Stimulated activated CD4-positive, alpha-beta T cell treated with anti-CD3 and anti-CD28 coated beads, Interleukin-12 subunit alpha, Interleukin-12 subunit beta, amount 100 ng/mL, for 24 hours (primary cell): Measurements from ENCODE around the gene PAXX.

Experiments
- DNase-seq, 2 experiments: peaks; one replicate each; pipeline ENCODE4 v3.0.0-alpha.2; 2020; ENCODE audit warnings: low read depth in 2 of 2

Gene PAXX

DNA sequence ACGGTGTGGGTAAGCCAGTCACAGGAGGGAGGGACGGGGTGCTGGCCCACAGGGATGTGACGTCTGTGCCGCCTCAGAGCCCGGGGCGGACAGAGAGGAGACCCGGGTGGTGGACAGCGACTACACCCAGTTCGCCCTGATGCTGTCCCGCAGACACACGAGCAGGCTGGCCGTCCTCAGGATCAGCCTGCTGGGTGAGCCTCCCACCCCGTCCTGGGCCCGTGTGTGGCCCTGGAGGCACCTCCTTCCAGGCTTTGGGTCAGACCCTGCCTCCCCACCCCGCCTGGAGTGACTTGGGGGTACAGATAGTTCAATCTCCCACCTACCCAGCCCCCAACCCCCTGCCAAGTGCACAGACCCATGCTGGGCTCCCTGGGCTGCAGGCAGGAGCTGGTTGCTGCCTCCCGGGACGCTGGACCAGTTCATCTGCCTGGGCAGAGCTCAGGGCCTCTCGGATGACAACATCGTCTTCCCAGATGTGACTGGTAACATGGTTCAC is 38.4 kb upstream of the PAXX start:
- no peak for DNase-seq

DNA sequence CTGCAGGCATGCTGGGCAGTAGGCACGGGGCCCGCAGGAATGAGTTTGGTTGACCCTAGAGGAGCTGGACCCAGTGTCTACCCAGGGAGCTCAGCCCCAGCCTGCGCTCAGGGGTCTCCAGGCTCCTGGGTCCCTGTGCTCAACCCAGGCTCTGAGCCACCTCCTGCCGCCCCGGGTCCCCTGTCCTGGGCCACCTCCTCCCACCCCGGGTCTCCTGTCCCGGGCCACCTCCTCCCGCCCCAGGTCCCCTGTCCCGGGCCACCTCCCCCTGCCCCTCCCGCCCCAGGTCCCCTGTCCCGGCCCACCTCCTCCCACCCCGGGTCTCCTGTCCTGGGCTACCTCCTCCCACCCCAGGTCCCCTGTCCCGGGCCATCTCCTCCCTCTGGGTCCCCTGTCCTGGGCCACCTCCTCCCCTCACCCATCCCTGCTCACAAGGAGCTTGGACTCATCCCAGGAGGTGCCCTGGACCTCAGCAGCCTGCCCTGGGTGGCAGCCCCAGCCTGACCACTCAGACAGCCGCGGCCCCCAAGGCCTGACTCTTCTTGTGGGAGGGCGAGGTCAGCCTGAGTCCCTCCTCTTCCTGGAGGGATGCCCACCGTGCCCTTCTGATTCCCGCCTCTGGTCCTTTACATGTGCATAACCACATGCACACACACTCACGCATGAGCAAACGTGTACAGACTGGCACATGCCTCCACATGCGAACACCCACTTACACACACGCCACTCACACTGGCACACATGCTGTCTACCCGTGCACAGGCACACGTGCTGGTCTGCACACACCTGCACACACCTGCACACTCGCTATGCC is 37.7 kb upstream of the PAXX start:
- no peak for DNase-seq

- no peak for DNase-seq
These were observed 36.9 kb upstream of the PAXX start for GRCh38 chr9:136955202-136955942.

- DNase-seq, result no peak
These were observed 36.3 kb upstream of the PAXX start for GRCh38 chr9:136955943-136956335.

GRCh38 chr9:136956604-136957003 is 35.6 kb upstream of the PAXX start:
- no peak for DNase-seq

GRCh38 chr9:136957461-136957860 is 34.8 kb upstream of the PAXX start:
- no peak for DNase-seq

- no peak for DNase-seq
These were observed 34.3 kb upstream of the PAXX start for GRCh38 chr9:136957901-136958300.

- DNase-seq, result no peak
These were observed 33.7 kb upstream of the PAXX start for GRCh38 chr9:136958473-136958872.

DNA sequence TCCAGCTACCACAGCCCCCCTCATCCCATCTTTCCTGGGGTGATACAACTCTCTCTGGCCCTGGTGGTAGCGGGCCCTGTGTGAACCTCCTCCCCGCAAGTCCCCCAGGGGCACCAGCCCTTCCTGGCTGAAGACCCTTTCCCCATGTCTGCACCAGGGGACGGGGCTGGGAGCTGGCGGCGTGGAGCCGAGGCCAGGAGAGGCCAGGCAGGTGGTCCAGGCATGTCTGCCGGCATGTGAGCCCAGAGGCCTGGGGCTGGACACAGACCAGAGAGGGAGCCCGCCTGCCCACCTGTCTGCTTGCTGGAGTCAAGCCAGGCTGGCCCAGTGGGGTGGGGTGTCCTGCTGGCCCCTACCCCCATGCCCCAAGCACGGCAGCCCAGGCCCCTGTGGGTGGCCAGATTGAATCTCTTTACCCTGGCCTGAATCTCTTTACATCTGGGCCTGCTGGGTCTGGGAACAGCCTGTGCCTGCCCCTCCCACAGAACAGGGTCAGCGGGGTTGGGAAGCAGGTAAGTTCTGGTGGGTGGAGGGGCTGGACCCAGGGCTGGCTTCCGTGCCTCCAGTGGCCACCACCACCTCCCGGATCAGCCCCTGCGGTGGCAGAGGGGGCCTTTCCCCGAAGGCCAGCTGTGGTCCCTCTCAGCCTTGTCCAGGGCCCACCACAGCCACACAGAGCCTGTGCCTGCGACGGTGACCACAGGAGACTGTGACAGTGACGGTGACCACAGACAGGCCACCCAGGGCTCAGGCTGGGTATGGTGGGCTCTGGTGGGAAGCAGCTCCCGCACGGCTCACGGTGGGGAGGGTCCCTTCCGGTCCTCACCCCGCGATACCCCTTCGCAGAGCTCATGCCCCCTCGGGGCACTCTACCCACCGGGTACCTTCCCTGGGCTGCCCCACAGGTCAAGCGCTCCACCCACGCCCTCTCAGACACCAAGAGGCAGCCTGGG is 33.0 kb upstream of the PAXX start:
- DNase-seq, result no peak

DNA sequence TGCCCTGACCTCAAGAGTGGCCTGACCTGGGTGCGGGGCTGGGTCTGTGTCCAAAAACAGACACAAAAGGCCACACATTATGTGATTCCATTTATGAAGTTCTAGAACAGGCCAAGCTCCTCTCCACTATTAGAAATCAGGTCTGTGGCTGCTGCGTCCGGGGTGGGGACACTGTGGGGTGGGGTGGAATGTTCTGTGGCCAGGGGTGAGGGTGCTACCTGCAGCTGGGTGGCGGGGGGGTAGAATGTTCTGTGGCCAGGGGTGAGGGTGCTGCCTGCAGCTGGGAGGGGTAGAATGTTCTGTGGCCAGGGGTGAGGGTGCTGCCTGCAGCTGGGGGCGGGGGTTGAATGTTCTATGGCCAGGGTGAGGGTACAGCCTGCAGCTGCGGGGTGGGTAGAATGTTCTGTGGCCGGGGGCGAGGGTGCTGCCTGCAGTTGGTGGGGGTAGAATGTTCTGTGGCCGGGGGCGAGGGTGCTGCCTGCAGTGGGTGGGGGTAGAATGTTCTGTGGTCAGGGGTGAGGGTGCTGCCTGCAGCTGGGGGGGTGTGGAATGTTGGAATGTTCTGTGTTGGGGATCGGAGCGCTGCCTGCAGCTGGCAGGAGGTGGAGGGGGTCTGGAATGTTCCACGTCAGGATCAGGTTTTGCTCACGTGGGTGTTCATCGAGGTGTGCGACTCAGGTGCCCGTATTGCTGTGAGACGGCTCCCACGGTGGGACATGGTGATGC is 31.8 kb upstream of the PAXX start:
- no peak for DNase-seq

GRCh38 chr9:136960938-136961275 is 31.3 kb upstream of the PAXX start:
- DNase-seq, result no peak

DNA sequence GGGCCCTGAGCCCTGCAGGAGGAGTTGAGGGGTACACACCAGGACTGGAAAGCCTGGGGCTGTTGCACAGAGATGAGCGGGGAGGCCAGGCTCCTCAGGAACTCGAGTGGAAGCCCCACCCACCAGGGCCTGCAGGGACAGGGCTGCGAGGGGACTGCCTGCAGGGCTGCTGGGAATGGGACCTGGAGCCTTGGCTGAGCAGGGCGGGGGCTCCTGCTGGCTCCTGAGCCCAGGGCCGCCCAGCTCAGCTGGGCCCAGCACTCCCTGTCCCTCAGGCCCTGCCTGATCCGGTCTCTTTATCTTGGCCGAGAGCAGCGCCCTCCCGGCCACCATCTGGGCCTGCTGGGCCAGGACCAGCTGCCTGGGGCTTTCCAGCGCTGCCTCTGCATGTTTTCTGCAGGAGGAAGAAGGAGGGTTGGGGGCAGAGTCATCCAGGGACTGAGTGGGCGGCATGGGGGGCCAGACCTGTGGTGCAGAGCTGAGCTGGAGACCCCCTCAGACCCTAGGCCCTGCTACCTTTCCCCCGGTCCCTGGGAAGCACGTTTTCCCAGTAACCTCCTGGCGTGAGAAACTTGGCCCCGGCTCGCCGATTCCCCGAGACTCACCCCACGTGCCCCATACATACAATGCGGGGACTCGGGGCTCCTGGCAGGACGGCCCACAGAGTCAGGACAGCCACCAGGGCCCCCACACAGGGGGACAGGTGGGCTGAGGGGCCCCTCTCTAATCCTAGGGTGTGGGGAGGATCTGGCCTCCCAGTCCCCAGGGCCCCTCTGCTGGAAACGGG is 30.8 kb upstream of the PAXX start:
- DNase-seq, result no peak

DNA sequence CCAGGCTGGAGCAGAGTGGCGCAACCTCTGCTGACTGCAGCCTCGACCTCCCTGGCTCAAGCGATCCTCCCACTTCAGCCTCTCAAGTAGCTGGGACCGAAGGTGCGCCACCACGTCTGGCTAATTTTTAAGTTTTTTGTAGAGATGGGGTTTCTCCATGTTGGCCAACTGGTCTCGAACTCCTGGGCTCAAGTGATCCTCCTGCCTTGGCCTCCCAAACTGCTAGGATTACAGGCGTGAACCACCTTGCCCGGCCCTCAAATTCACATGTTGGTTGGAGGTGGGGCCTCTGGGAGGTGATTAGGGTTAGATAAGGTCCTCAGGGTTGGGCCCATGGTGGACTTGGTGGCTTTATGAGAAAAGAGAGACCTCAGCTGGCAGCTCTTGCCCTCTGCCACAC is 30.1 kb upstream of the PAXX start:
- no peak for DNase-seq

GRCh38 chr9:136962701-136963248 is 29.4 kb upstream of the PAXX start:
- no peak for DNase-seq

GRCh38 chr9:136963341-136963740 is 28.9 kb upstream of the PAXX start:
- no peak for DNase-seq

DNA sequence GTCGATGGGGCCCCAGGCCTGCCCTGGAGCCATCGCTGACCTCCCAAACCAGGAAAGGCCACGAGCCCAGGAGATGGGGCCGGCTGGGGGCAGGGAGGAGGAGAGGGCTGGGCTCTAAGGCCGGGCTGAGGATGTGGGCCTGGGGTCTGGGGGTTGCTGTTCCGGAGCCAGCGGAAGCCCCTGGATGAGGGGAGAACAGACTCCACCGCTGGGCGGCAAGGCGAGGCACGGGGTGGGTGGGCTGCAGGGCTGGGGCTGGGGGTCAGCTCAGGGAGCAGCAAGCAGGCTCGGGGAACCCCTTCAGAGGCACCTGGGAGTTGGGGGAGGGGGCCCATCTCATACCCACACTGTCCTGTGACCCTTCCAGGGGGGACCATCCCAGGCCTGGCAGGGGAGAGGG is 28.5 kb upstream of the PAXX start:
- no peak for DNase-seq

DNA sequence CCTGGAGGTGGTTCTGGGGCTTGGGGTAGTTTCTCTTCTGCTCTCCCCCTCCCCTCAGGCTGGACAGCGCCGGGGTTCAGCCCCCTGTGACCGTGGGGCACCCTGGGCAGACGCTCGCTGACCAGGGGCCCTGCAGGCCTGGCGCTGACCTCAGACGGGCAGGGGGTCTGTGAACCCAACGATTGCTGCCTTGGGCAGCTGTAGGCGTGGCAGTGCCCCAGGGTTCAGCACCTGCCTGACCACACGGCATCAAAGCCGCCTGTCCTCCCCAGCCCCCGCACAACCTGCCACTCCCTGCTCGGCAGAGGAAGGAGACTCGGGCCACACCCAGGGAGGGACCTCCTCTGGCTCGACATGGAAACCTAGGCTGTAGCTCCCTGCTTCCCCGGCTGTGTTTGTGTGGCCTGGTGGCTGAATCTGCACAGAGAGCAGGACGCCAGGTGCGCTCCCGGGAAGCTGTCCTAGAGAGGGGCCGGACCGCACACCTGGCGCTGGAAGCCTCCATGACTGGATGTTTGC is 28.0 kb upstream of the PAXX start:
- no peak for DNase-seq

DNA sequence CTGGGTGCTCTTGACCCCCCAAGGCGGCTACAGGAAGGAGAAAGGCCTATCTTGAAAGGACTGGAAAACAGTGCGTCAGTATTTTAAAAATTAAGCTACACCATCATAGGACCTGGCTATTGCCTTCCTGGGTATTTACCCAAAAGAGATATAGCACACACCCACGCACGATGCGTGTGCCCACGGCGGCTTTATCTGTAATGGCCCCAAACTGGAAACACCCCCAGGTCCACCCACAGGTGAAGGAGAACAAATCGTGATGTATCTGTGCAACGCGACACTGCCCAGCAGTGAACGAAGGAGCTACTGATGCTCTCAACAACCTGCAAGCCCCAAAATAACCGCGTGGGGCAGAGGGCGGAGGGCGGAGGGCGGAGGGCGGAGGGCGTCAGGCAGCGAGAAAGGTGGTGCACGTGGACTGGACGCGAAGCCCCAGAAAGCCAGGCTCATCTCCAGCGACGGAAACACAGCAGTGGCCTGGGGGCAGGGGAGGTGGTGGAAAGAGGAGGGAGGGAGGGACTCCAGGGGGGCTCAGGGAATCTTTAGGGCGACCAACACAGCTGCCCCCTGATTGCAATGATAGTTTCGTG is 27.3 kb upstream of the PAXX start:
- DNase-seq, result no peak

- no peak for DNase-seq
These were observed 26.3 kb upstream of the PAXX start for GRCh38 chr9:136965771-136966484.
